ENCODE data around the gene POLG2. TPM values are rescaled to one million over a fixed set of nuclear protein-coding genes. Genes with fewer than 3 reads are reported as not detected.
"Not testable (repeated sequence)": the region's sequence is repeated elsewhere in the genome, so short reads cannot be mapped to it uniquely, and the experiment has no call there.

The POLG2 gene
- total RNA-seq, 6 experiments from 2014 or later = 6.5 to 11.8 (median 7.3) TPM

GRCh38 chr17:64437944-64438525 is 58.8 kb downstream of the POLG2 start:
- TF ChIP-seq CTCF (IDR thresholded peaks at IDR 0.05) = no peak
- Mint-ChIP-seq H3K36me3 (ENCODE audit: low read depth) (peaks cover 25% of the 10 kb centered on the region), H3K4me3 (no peak overlapping the region), H3K4me1 (ENCODE audit: low read depth) (peaks cover 12% of the 10 kb centered on the region), H3K27ac (no peak overlapping the region), H3K27me3 (ENCODE audit: insufficient read depth) (peaks cover 3% of the 10 kb centered on the region), H3K9me3 (peaks cover 35% of the 10 kb centered on the region)
- no peak for DNase-seq

GRCh38 chr17:64431534-64431933 is 65.3 kb downstream of the POLG2 start:
- TF ChIP-seq CTCF (IDR thresholded peaks at IDR 0.05) = no peak
- no peak for DNase-seq
- no peak overlapping the region for H3K27ac Mint-ChIP-seq
- no peaks in the 10 kb centered on the region for H3K4me1 Mint-ChIP-seq (ENCODE audit: low read depth)
- H3K27me3 Mint-ChIP-seq (ENCODE audit: insufficient read depth) = peaks cover 7% of the 10 kb centered on the region
- H3K36me3 Mint-ChIP-seq (ENCODE audit: low read depth) = no peaks in the 10 kb centered on the region
- no peaks in the 10 kb centered on the region for H3K9me3 Mint-ChIP-seq
- no peak overlapping the region for H3K4me3 Mint-ChIP-seq

- H3K27ac Mint-ChIP-seq, DNase-seq, H3K9me3 Mint-ChIP-seq: not testable (repeated sequence)
Measured at GRCh38 chr17:64430036-64430435, 66.8 kb downstream of the POLG2 start.

GRCh38 chr17:64428406-64428805 is 68.4 kb downstream of the POLG2 start:
- H3K9me3 Mint-ChIP-seq = no peaks in the 10 kb centered on the region
- no peak overlapping the region for H3K4me3 Mint-ChIP-seq
- H3K27me3 Mint-ChIP-seq (ENCODE audit: insufficient read depth) = peaks cover 8% of the 10 kb centered on the region
- no peaks in the 10 kb centered on the region for H3K36me3 Mint-ChIP-seq (ENCODE audit: low read depth)
- no peak for DNase-seq
- no peak for TF ChIP-seq CTCF (IDR thresholded peaks at IDR 0.05)
- H3K27ac Mint-ChIP-seq = no peak overlapping the region
- H3K4me1 Mint-ChIP-seq (ENCODE audit: low read depth) = peaks cover 12% of the 10 kb centered on the region

More at GRCh38 chr17:64430036-64430435, 66.8 kb downstream of the POLG2 start:
- H3K36me3 Mint-ChIP-seq (ENCODE audit: low read depth); H3K27me3 Mint-ChIP-seq (ENCODE audit: insufficient read depth); H3K4me3 Mint-ChIP-seq; H3K4me1 Mint-ChIP-seq (ENCODE audit: low read depth): not testable (repeated sequence)

Small RNAs within 50 kb of the gene (microRNA-seq; reads per million reads assigned to microRNA genes)
- gene MIR3064 = 9.3 reads per million, percentile 7 among the genes with 10 or more reads in this experiment
- gene MIR5047 = not detected

Other genes with a start within 250 kb of the POLG2 start
- 10 to 100 TPM; 41.2 to 58.7 (median 44.4) TPM for gene TEX2, start 233.8 kb downstream of the POLG2 start, total RNA-seq (2021; fragmentation: NEBNext Ultra II Directional; extraction: Animal tissue kit (Norgen Biotek cat#: 25700))
- under 1 TPM in 1 of 6 experiments, not detected in 5; 0.02 TPM for gene PECAM1, start 106.2 kb downstream of the POLG2 start, total RNA-seq (2021; fragmentation: NEBNext Ultra II Directional; extraction: Animal tissue kit (Norgen Biotek cat#: 25700))
- gene MILR1, start 47.9 kb downstream of the POLG2 start, total RNA-seq (2021; fragmentation: NEBNext Ultra II Directional; extraction: Animal tissue kit (Norgen Biotek cat#: 25700)) = 1 to 10 TPM in 4 of 6 experiments, under 1 TPM in 2; 0.61 to 2.5 (median 1.5) TPM
- 100 to 1,000 TPM; 537 to 635 (median 600) TPM for gene DDX5, start 9.2 kb upstream of the POLG2 start, total RNA-seq (2021; fragmentation: NEBNext Ultra II Directional; extraction: Animal tissue kit (Norgen Biotek cat#: 25700))
- gene CEP95, start 9.9 kb upstream of the POLG2 start, total RNA-seq (2021; fragmentation: NEBNext Ultra II Directional; extraction: Animal tissue kit (Norgen Biotek cat#: 25700)) = 10 to 100 TPM in 5 of 6 experiments, 1 to 10 TPM in 1; 9.0 to 13.0 (median 11.5) TPM
- gene SMURF2, start 165.3 kb upstream of the POLG2 start, total RNA-seq (2021; fragmentation: NEBNext Ultra II Directional; extraction: Animal tissue kit (Norgen Biotek cat#: 25700)) = 100 to 1,000 TPM in 3 of 6 experiments, 10 to 100 TPM in 3; 92.5 to 206 (median 99.1) TPM